ENCODE data around the gene LRFN4. TPM values are rescaled to one million over a fixed set of nuclear protein-coding genes. Genes with fewer than 3 reads are reported as not detected.

The LRFN4 gene
- total RNA-seq, 1 experiment from 2014 or later: 66.7 TPM

GRCh38 chr11:66904561-66904960 is 47.7 kb downstream of the LRFN4 start:
- H4K5ac ChIP-seq (ENCODE audit: insufficient read length, low read depth, low read length): no peak overlapping the region
- no peak overlapping the region for H4K8ac ChIP-seq (replicated peaks; ENCODE audit: insufficient read length, low read depth, low read length)
- H4K20me1 ChIP-seq (ENCODE audit: control insufficient read depth, insufficient read depth, insufficient read length): no peaks in the 10 kb centered on the region
- DNase-seq: no peak
- H3K4me2 ChIP-seq (ENCODE audit: insufficient read depth, insufficient read length, low read length): no peak overlapping the region
- H3K14ac ChIP-seq (ENCODE audit: insufficient read depth, low read length): no peak overlapping the region; the same call in 1 of the 2 replicates
- no peak overlapping the region for H3K4ac ChIP-seq (ENCODE audit: low read depth, low read length)
- H3T11ph ChIP-seq (ENCODE audit: low read length): no peak overlapping the region
- H2AFZ ChIP-seq (ENCODE audit: low read length): no peak overlapping the region
- no peak overlapping the region for H2BK15ac ChIP-seq (ENCODE audit: low read depth, low read length)
- WGBS (ENCODE audit: extremely low coverage, insufficient read length, low lambda C conversion rate): no CpG with 5 or more reads among the region's 6 CpGs
- no peaks in the 10 kb centered on the region for H3K23me2 ChIP-seq (ENCODE audit: insufficient read length, low read depth, low read length, poor library complexity, severe bottlenecking)
- H2BK12ac ChIP-seq (ENCODE audit: insufficient read length, low read depth, low read length): no peak overlapping the region
- no peak overlapping the region for H3K27ac ChIP-seq (ENCODE audit: insufficient read length, low read depth, low read length)
- H3K79me2 ChIP-seq (ENCODE audit: insufficient read depth, low read length): no peaks in the 10 kb centered on the region
- H2AK5ac ChIP-seq (ENCODE audit: insufficient read length, low read length): no peak overlapping the region
- Mint-ChIP-seq H3K27me3 (ENCODE audit: low read depth) (no peaks in the 10 kb centered on the region), H3K36me3 (ENCODE audit: insufficient read depth in 1 of 3, low read depth in 3 of 3) (peaks cover 0 to 3% (median 0%) of the 10 kb centered on the region in 3 experiments; a peak in 1 of 7 replicates), H3K4me3 (no peak overlapping the region), H3K27ac (peak overlapping the region; percentile 17 to 72 (median 49); a peak in 6 of 7 replicates), H3K9me3 (no peaks in the 10 kb centered on the region), H3K4me1 (peaks cover 49 to 56% of the 10 kb centered on the region in 2 experiments)
- H2BK5ac ChIP-seq (ENCODE audit: insufficient read length, low read length): no peak overlapping the region
- no peaks in the 10 kb centered on the region for H3K79me1 ChIP-seq (ENCODE audit: insufficient read depth, low read depth, low read length, poor library complexity, severe bottlenecking)
- H3K9ac ChIP-seq (ENCODE audit: extremely low read depth, insufficient read length, low read length): no peak overlapping the region
- no peak overlapping the region for H4K91ac ChIP-seq (ENCODE audit: insufficient read length, low read depth, low read length)
- H3K27me3 ChIP-seq (ENCODE audit: insufficient read depth, low read length): no peaks in the 10 kb centered on the region
- H2BK20ac ChIP-seq (ENCODE audit: low read depth, low read length, poor library complexity, severe bottlenecking): no peak overlapping the region
- H3K23ac ChIP-seq (ENCODE audit: insufficient read length, low read depth, low read length): no peak overlapping the region
- no peak for TF ChIP-seq CTCF (conservative IDR thresholded peaks at IDR 0.05)
- H3K9me3 ChIP-seq (ENCODE audit: control insufficient read depth, low read depth, low read length): no peaks in the 10 kb centered on the region
- H3K4me1 ChIP-seq (ENCODE audit: insufficient read depth, low read length): peaks cover 8% of the 10 kb centered on the region; the same call in 1 of the 2 replicates
- H3K18ac ChIP-seq (ENCODE audit: insufficient read length, low read depth, low read length): no peak overlapping the region
- no peak overlapping the region for H3K56ac ChIP-seq (ENCODE audit: insufficient read length, low read depth, low read length)
- H2BK120ac ChIP-seq (ENCODE audit: low read depth, low read length, poor library complexity, severe bottlenecking): no peak overlapping the region

Data from H9 (cell line).